Cerebellar nuclear complex (tissue), 1 donor: ENCODE data around the gene ECHS1.
"Not testable (repeated sequence)": the region's sequence is repeated elsewhere in the genome, so short reads cannot be mapped to it uniquely, and the experiment has no call there.

Experiments
- DNase-seq, 2 experiments: peaks; one replicate each; lab custom pipeline; 2025; lab: John Stamatoyannopoulos, UW

ECHS1 gene

GRCh38 chr10:133373174-133374090 lies at the start of gene ECHS1:
Gene ECHS1, minus strand, starts transcription at chr10:133373354. Its CDS starts 21 bp downstream, at chr10:133373333.
- DNase-seq, result peak; percentile 49 to 50

- DNase-seq, result no peak
Measured at GRCh38 chr10:133422223-133422806, 49.2 kb upstream of the ECHS1 start.

- no peak for DNase-seq
Measured at GRCh38 chr10:133421336-133422222, 48.4 kb upstream of the ECHS1 start.

- DNase-seq, result no peak
Measured at GRCh38 chr10:133420579-133420978, 47.4 kb upstream of the ECHS1 start.

GRCh38 chr10:133420028-133420427 lies 46.9 kb upstream of the ECHS1 start:
- DNase-seq, result no peak

- DNase-seq, result no peak
Measured at GRCh38 chr10:133419211-133419950, 46.2 kb upstream of the ECHS1 start.

- DNase-seq, result no peak
Measured at GRCh38 chr10:133418289-133418993, 45.3 kb upstream of the ECHS1 start.

GRCh38 chr10:133415752-133416151 lies 42.6 kb upstream of the ECHS1 start:
- no peak for DNase-seq

GRCh38 chr10:133414401-133414800 lies 41.2 kb upstream of the ECHS1 start:
- not testable (repeated sequence) for DNase-seq

- no peak for DNase-seq
Measured at GRCh38 chr10:133412381-133412711, 39.2 kb upstream of the ECHS1 start.

- no peak for DNase-seq
Measured at GRCh38 chr10:133411523-133412380, 38.6 kb upstream of the ECHS1 start.

- no peak for DNase-seq
Measured at GRCh38 chr10:133405844-133406527, 32.8 kb upstream of the ECHS1 start.

- no peak for DNase-seq
Measured at GRCh38 chr10:133405272-133405671, 32.1 kb upstream of the ECHS1 start.

- no peak for DNase-seq
Measured at GRCh38 chr10:133403784-133404183, 30.6 kb upstream of the ECHS1 start.

- no peak for DNase-seq
Measured at GRCh38 chr10:133403359-133403758, 30.2 kb upstream of the ECHS1 start.

GRCh38 chr10:133401981-133402725 lies 29.0 kb upstream of the ECHS1 start:
- DNase-seq, result no peak

GRCh38 chr10:133401500-133401899 lies 28.3 kb upstream of the ECHS1 start:
- DNase-seq, result no peak

- no peak for DNase-seq
Measured at GRCh38 chr10:133400624-133401424, 27.7 kb upstream of the ECHS1 start.
